Testis (tissue), 2 donors: ENCODE results near the gene RFC3.

Experiments
- POLR2A ChIP-seq: fragments of 450-650 bp; IDR thresholded peaks from one replicate; pipeline ENCODE4 v1.6.1; 2017; ENCODE audit warnings: antibody characterized with exemption, mild to moderate bottlenecking, moderate library complexity
- TF ChIP-seq, protein P1 (sequence below), 3 experiments: fragments of 450-650 bp in 2 of 3; fragments of 200-600 bp in 1 of 3; sonication (generic) in 1 of 3; IDR thresholded peaks; one replicate each; pipeline ENCODE4 v1.5.1; 2016 to 2019; ENCODE audit warnings: antibody characterized with exemption in 3 of 3, mild to moderate bottlenecking in 2 of 3, moderate library complexity in 1 of 3

DNA sequence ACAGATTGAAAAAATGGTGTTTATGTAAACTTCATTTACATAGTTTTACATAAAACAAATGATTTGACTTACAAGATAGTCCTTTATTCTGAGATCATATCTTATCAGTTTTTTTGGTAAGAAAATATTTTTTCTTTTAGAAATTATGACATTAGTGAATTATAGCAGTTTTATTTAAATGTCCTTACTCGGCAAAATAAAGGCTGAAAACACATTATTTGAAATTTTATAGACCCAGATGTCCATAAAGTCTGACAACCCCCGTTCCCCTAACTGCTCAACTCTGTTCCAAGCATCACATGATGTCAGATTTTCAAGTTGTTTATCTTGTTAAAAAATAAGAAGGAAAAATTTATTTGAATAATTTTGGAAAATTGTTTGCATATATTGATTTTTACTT, 46.7 kb upstream of the RFC3 start:
- TF ChIP-seq, protein P1, sequence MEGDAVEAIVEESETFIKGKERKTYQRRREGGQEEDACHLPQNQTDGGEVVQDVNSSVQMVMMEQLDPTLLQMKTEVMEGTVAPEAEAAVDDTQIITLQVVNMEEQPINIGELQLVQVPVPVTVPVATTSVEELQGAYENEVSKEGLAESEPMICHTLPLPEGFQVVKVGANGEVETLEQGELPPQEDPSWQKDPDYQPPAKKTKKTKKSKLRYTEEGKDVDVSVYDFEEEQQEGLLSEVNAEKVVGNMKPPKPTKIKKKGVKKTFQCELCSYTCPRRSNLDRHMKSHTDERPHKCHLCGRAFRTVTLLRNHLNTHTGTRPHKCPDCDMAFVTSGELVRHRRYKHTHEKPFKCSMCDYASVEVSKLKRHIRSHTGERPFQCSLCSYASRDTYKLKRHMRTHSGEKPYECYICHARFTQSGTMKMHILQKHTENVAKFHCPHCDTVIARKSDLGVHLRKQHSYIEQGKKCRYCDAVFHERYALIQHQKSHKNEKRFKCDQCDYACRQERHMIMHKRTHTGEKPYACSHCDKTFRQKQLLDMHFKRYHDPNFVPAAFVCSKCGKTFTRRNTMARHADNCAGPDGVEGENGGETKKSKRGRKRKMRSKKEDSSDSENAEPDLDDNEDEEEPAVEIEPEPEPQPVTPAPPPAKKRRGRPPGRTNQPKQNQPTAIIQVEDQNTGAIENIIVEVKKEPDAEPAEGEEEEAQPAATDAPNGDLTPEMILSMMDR (IDR thresholded peaks at IDR 0.05) = no peak
- no peak for TF ChIP-seq POLR2A
